ENCODE results near the gene NEU2.
A peak's percentile ranks its signal among the peaks of the same experiment; 100 is the strongest.

The NEU2 gene

DNA sequence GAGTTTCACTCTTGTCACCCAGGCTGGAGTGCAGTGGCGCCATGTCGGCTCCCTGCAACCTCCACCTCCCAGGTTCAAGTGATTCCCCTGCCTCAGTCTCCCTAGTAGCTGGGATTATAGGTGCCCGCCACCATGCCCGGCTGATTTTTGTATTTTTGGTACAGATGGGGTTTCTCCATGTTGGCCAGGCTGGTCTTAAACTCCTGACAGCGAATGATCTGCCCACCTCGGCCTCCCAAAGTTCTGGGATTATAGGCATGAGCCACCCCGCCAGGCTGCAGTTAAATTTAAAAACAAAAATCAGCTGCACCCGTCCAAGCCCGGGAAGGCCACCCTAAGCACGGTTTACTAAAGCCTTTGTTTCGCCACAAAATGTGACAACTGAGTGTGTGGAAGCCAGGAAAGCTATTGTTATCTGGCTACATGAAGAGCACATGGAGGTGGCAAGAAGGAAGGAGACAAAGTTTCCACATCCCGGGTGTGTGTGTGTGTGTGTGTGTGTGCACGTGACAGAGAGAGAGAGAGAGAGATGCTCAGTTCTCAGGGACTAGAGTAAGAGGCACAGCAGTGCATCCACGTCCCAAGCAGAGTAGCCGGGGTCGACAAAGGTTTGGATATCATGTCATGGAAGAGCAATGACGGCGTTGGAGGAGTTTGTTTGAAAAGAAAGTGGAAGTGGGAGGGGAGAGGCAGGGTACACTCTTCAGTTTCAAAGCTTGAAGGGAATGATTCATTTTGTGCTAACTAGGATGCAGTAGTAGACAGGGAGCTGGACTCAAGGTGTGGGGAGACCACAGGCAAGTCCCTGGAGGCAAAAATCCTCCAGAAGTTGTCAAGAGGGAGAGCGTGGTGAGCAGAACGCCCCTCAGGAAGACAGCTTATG lies 47.7 kb downstream of the NEU2 start:
- DNase-seq (ENCODE audit: low spot score): no peak

DNA sequence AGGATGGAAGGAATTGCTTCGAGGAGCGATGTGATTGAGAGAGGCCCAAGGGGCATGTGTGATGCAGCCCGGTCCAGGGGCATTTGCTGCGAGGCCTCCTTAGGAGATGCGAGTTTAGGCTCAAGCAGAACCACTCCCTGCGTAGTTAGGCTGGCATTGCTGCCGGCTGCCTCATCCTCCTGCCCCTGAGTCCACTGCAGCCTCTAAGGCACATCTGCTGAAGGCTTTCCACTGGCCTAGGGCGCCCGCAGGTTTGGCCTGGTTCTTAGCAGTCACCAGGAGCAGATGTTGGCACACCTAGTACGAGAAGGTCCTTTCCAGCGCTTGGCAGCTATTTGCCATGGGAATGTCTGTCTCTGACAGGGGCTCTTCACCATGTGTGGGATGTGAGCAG lies 48.4 kb downstream of the NEU2 start:
- DNase-seq (ENCODE audit: low spot score): no peak

DNA sequence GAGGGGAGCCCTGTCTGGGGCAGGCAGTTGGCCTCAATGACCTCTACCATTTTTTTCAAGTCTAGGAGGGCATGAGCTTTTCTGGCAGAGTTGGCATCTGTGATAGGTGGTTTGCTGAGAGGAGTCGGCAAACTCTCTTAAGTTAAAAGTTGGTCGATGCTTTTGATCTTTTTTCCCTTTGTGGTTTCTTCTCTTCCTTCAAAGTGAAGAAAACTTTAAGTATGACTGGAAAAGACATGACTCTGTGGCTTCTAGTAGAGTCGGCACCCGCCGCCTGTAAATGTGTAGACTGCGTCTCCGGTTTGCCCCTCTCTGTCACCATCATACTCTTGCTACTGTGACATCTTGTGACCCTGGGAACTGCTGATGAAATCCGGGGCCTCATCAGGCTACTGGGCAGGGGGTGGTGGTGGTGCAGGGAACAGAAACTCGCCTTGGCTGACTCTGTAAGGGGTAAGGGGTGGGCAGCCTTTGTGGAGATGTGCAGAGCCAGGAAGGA lies 48.8 kb downstream of the NEU2 start:
- no peak for DNase-seq (ENCODE audit: low spot score)

DNA sequence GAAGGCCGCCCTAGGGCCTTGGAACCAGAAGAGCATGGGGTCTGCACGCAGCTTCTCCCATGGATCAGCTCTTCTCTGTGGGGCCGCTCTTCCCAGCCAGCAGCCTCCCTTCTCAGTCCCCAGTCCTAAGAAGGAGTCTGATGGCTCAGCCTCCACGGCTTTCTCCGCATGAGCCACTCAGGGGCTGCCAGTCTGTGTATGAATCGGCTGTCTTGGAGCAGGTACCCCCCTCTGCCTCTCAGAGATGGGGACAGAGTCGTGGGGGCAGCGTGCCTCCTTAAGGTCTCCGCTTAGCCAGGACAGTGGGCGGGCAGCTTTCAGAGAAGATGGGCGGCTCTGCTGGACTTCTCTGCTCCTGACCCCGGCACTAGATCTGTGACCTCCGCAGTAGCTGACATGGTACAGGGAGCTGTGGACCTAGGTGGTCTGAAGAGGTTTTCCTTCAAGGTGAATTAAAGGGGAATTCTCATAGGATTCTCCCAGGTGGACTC lies 49.3 kb downstream of the NEU2 start:
- no peak for DNase-seq (ENCODE audit: low spot score)

DNA sequence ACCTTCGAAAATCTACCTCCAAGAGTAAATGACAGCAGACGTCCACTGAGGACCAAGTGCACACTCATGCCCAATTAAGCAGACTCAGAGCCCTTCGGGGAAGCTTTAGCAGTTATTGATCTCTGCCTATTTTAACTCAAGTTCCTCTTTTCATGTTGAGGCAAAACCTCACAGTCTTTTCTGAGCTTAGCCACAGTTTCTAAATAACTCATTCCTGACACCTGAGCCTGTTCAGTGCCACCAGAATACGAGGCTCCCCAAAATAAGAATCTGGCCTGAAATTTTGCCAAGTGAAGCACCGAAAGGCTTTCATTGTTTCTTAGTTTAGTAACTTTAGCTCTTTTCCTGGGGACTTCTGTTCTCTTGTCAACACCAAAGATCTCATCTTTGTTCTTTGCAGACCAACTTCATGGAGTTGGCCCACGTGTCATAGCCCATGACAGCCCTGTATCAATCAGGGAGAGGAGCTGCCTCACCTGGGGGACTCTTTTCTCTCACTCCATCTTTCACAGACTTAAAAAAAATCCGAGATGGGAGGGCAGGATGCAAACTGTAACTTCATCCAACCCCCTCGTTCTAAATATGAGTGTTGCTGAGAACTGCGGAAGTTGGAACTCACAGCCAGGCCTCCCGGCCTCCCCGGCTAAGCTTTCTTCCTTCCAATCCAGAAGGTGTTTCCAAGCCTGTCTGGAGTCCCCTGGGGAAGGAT lies 49.9 kb downstream of the NEU2 start:
- DNase-seq (ENCODE audit: low spot score): peak; percentile 64

DNA sequence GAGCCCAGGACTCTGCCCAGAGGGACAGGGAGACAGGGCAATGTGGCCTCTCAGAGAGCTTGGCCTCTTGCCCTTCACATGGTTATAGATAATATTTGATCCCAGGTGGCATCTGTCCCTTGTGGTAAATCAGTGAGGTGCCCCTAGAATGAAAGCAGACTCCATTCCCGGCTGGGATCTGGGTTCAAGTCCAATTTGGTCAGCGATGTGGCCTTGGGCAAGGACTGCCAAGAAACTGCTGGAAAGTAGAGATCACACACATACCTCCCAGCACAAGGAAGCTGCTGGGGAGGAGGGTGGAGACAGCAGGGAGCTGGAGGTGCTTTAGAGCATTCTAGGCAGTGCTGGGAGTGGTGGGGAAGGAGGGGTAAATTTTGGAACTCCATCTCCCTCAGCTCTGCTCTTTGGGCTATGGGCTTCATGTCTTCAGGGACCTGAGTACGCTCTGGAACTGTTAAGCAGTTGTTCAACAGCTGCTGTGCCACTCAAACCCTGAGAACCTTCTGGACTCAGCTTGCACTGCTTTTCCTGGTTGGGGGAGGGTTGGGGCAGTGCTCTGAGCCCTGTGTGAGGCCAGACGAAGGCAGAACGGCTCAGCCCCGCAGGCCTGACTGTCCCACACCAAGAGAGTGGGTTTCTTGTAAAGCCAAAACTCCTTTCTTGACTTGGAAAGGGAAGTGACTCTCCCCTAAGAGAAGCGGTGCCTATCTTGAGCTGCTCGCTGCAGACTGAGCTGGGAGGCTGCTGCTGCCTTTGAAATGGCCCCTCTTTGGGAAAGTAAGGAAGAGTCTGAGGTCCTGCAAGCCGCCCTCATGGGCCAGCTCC lies 50.7 kb downstream of the NEU2 start:
- no peak for DNase-seq (ENCODE audit: low spot score)

DNA sequence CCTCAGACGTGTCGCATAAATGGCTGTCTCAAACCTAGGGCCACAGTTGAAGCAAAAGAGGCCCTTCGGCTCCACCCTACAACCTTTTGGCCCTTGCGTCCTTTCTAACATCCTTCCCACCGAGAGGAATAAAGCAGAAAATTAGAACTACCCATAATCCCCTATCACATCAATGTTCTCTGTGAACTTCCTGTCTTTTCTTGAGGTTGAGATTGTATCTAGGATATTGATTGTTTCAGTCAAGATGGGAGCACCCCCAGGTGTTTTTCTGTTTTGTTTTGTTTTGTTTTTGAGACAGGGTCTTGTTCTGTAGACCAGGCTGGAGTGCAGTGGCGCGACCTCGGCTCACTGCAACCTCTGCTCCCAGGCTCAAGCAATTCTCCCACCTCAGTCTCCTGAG lies 51.3 kb downstream of the NEU2 start:
- no peak for DNase-seq (ENCODE audit: low spot score)

DNA sequence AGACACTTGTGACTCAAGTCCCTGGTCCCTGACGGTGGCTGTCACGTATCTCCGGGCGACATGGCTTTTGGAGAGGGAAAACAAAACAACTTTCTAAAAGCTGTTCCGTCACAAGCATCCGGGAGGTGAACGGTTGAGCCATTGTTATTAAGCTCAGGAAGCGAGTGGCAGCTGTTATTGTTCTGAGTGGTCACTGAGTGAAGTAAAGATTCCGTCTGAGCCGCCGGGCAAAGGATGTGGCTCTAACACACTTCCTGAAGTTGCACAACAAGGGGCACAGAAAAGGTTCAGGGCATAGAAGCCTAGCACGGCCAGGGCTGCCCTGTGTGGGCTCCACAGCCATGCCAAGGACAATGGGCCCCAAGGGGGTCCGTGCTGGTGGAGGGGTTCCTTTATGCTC lies 52.0 kb downstream of the NEU2 start:
- DNase-seq (ENCODE audit: low spot score): no peak
